ENCODE results near the gene ALDH1B1. TPM values are rescaled to one million over a fixed set of nuclear protein-coding genes. Genes with fewer than 3 reads are reported as not detected.
"Not testable (repeated sequence)": the region's sequence is repeated elsewhere in the genome, so short reads cannot be mapped to it uniquely, and the experiment has no call there.

The ALDH1B1 gene
- total and polyA plus RNA-seq, 10 of the 15 experiments (the other 5 are each of a cell fraction or from before 2014, with no cell fraction given): 8.6 to 38.5 (median 30.9) TPM

GRCh38 chr9:38377336-38378083 lies 15.0 kb upstream of the ALDH1B1 start:
- H3K4me2 ChIP-seq (ENCODE audit: control insufficient read depth, insufficient read depth); H3K4me1 ChIP-seq (ENCODE audit: control insufficient read depth, insufficient read depth, low read length); H3K4me3 ChIP-seq; H3K27me3 ChIP-seq (replicated peaks in 1 of 2; ENCODE audit: control insufficient read depth in 2 of 2, insufficient read depth in 2 of 2, low read length in 1 of 2); H3K36me3 ChIP-seq (ENCODE audit: control insufficient read depth in 2 of 2, insufficient read depth in 2 of 2, low read length in 1 of 2); H3K9me3 ChIP-seq (replicated peaks; ENCODE audit: control insufficient read depth, insufficient read depth, low read length); H4K20me1 ChIP-seq (ENCODE audit: control insufficient read depth, insufficient read depth); DNase-seq (ENCODE audit: low read depth, low spot score); H2AFZ ChIP-seq (ENCODE audit: control insufficient read depth, low read depth, low read length); intact Hi-C loops (cut with micrococcal nuclease; ENCODE audit: unreplicated experiment); H3K9ac ChIP-seq (ENCODE audit: control insufficient read depth, insufficient read depth, low read length); BruUV-seq (replicated peaks); ATAC-seq; CTCF ChIA-PET; H3K79me2 ChIP-seq (ENCODE audit: control insufficient read depth, insufficient read depth, low read length); H3K27ac ChIP-seq (ENCODE audit: control insufficient read depth, insufficient read depth); FAIRE-seq: not testable (repeated sequence)
- ChIA-PET POLR2A (interaction anchor here (0.6 to 1.1 kb wide), 2 partner anchors 14 to 256 kb away, joined by 3 read pairs; no protein-coding TSS in a partner anchor), RAD21 (ENCODE audit: unreplicated experiment) (interaction anchor here (1.0 kb wide), 1 partner anchor 11 kb away, joined by 3 read pairs; no protein-coding TSS in a partner anchor), SMC1A (ENCODE audit: uncharacterized antibody, unreplicated experiment) (interaction anchor here (1.2 to 1.6 kb wide), 2 partner anchors 15 to 55 kb away, joined by 3 to 4 read pairs; partner anchors contain the start of gene ALDH1B1)
- in situ Hi-C loops (cut with MboI): loop anchor here (10.0 kb wide), 1 partner anchor 327 kb away; no protein-coding TSS in a partner anchor
- WGBS (ENCODE audit: insufficient coverage, insufficient replicate concordance, low lambda C conversion rate, missing lambda C conversion rate): 70% methylated on average over 38 of the region's 42 CpGs

- FAIRE-seq: no peak
- ATAC-seq: no peak
- H3K4me3 ChIP-seq: no peak overlapping the region
- H3K36me3 ChIP-seq (ENCODE audit: control insufficient read depth in 2 of 2, insufficient read depth in 2 of 2, low read length in 1 of 2): no peaks in the 10 kb centered on the region
- intact Hi-C loops (cut with micrococcal nuclease; ENCODE audit: unreplicated experiment) (no loop called here), in situ Hi-C loops (cut with MboI) (no loop called here)
- no peaks in the 10 kb centered on the region for H3K79me2 ChIP-seq (ENCODE audit: control insufficient read depth, insufficient read depth, low read length)
- ChIA-PET RAD21 (ENCODE audit: unreplicated experiment) (no interaction called here), CTCF (no interaction called here), SMC1A (ENCODE audit: uncharacterized antibody, unreplicated experiment) (no interaction called here), POLR2A (no interaction called here)
- 33% methylated on average over 6 of the region's 6 CpGs for WGBS (ENCODE audit: insufficient coverage, insufficient replicate concordance, low lambda C conversion rate, missing lambda C conversion rate)
- H2AFZ ChIP-seq (ENCODE audit: control insufficient read depth, low read depth, low read length): no peak overlapping the region
- no peak for DNase-seq (ENCODE audit: low read depth, low spot score)
- no peaks in the 10 kb centered on the region for H3K4me1 ChIP-seq (ENCODE audit: control insufficient read depth, insufficient read depth, low read length)
- no peaks in the 10 kb centered on the region for H3K27me3 ChIP-seq (replicated peaks in 1 of 2; ENCODE audit: control insufficient read depth in 2 of 2, insufficient read depth in 2 of 2, low read length in 1 of 2)
- no peak overlapping the region for H3K27ac ChIP-seq (ENCODE audit: control insufficient read depth, insufficient read depth)
- H4K20me1 ChIP-seq (ENCODE audit: control insufficient read depth, insufficient read depth): no peaks in the 10 kb centered on the region
- BruUV-seq (replicated peaks): no TSS peak
- no peak overlapping the region for H3K9ac ChIP-seq (ENCODE audit: control insufficient read depth, insufficient read depth, low read length)
- H3K4me2 ChIP-seq (ENCODE audit: control insufficient read depth, insufficient read depth): no peak overlapping the region
- H3K9me3 ChIP-seq (replicated peaks; ENCODE audit: control insufficient read depth, insufficient read depth, low read length): peaks cover 6% of the 10 kb centered on the region; the same call in 1 of the 3 replicates
- TF ChIP-seq ATF7 (IDR thresholded peaks at IDR 0.05; ENCODE audit: low read depth) (no peak), CTCF (IDR thresholded peaks at IDR 0.05 in 2 of 3, conservative IDR thresholded peaks at IDR 0.05 in 1 of 3; ENCODE audit: control insufficient read depth in 2 of 3, extremely low read depth in 1 of 3, insufficient read depth in 1 of 3, low read depth in 3 of 3, low read length in 3 of 3) (no peak), LARP7 (IDR thresholded peaks at IDR 0.05) (no peak), BMI1 (IDR thresholded peaks at IDR 0.05; ENCODE audit: borderline replicate concordance) (no peak), SUZ12 (IDR thresholded peaks at IDR 0.05; ENCODE audit: unreplicated experiment) (no peak), ETV6 (conservative IDR thresholded peaks at IDR 0.05 in 1 of 2, IDR thresholded peaks at IDR 0.05 in 1 of 2; ENCODE audit: borderline replicate concordance in 1 of 2, low read depth in 1 of 2) (no peak), ESRRA (IDR thresholded peaks at IDR 0.05; ENCODE audit: low read length) (no peak), HDAC2 (IDR thresholded peaks at IDR 0.05) (no peak), ZBTB11 (CRISPR knock-in tag; IDR thresholded peaks at IDR 0.05) (no peak), MXI1 (IDR thresholded peaks at IDR 0.05; ENCODE audit: low read depth, low read length) (no peak)
Observed at GRCh38 chr9:38380230-38380871, 12.2 kb upstream of the ALDH1B1 start.
